ENCODE results near the gene CD109. TPM values are rescaled to one million over a fixed set of nuclear protein-coding genes. Genes with fewer than 3 reads are reported as not detected.
A peak's percentile ranks its signal among the peaks of the same experiment; 100 is the strongest.
"Not testable (repeated sequence)": the region's sequence is repeated elsewhere in the genome, so short reads cannot be mapped to it uniquely, and the experiment has no call there.

Gene CD109
- 24.0 and 39.3 TPM in 2 replicates for total RNA-seq (2014; rRNA removed; shearing (Covaris generic))

GRCh38 chr6:73695619-73696421, at the start of gene CD109:
Gene CD109, plus strand, starts transcription at chr6:73696203. Its CDS starts 13 bp downstream, at chr6:73696216.
- peak; percentile 92 for DNase-seq (ENCODE audit: low read depth)

- no peak for DNase-seq (ENCODE audit: low read depth)
Observed at GRCh38 chr6:73648166-73648565, 47.8 kb upstream of the CD109 start.

- no peak for DNase-seq (ENCODE audit: low read depth)
Observed at GRCh38 chr6:73649783-73650182, 46.2 kb upstream of the CD109 start.

- DNase-seq (ENCODE audit: low read depth): peak; percentile 80
Observed at GRCh38 chr6:73652637-73653570, 43.1 kb upstream of the CD109 start.

GRCh38 chr6:73653571-73654424, 42.2 kb upstream of the CD109 start, which contains the start of gene SLC17A5:
Gene SLC17A5, minus strand, starts transcription at chr6:73653992. Its CDS starts 106 bp downstream, at chr6:73653886.
- peak; percentile 95 for DNase-seq (ENCODE audit: low read depth)

- no peak for DNase-seq (ENCODE audit: low read depth)
Observed at GRCh38 chr6:73655341-73655917, 40.6 kb upstream of the CD109 start.

- peak; percentile 55 for DNase-seq (ENCODE audit: low read depth)
Observed at GRCh38 chr6:73656531-73657145, 39.4 kb upstream of the CD109 start.

- DNase-seq (ENCODE audit: low read depth): peak; percentile 18
Observed at GRCh38 chr6:73657201-73657600, 38.8 kb upstream of the CD109 start.

- no peak for DNase-seq (ENCODE audit: low read depth)
Observed at GRCh38 chr6:73664701-73665100, 31.3 kb upstream of the CD109 start.

GRCh38 chr6:73665686-73666319, 30.2 kb upstream of the CD109 start:
- peak; percentile 18 for DNase-seq (ENCODE audit: low read depth)

- DNase-seq (ENCODE audit: low read depth): no peak
Observed at GRCh38 chr6:73666393-73666792, 29.6 kb upstream of the CD109 start.

GRCh38 chr6:73667798-73668197, 28.2 kb upstream of the CD109 start:
- DNase-seq (ENCODE audit: low read depth): no peak

- DNase-seq (ENCODE audit: low read depth): no peak
Observed at GRCh38 chr6:73669005-73669404, 27.0 kb upstream of the CD109 start.

- no peak for DNase-seq (ENCODE audit: low read depth)
Observed at GRCh38 chr6:73671911-73672685, 23.9 kb upstream of the CD109 start.

- DNase-seq (ENCODE audit: low read depth): peak; percentile 84
Observed at GRCh38 chr6:73675466-73676098, 20.4 kb upstream of the CD109 start.

- no peak for DNase-seq (ENCODE audit: low read depth)
Observed at GRCh38 chr6:73679009-73679408, 17.0 kb upstream of the CD109 start.

- not testable (repeated sequence) for DNase-seq (ENCODE audit: low read depth)
Observed at GRCh38 chr6:73679846-73680245, 16.2 kb upstream of the CD109 start.

GRCh38 chr6:73680289-73680918, 15.6 kb upstream of the CD109 start:
- DNase-seq (ENCODE audit: low read depth): no peak

Measured in M059J (cell line).